Esophagus squamous epithelium (tissue), 5 donors: ENCODE measurements around the gene FRMD4A. TPM values are rescaled to one million over a fixed set of nuclear protein-coding genes. Genes with fewer than 3 reads are reported as not detected.
A peak's percentile ranks its signal among the peaks of the same experiment; 100 is the strongest.

Experiments used
- DNase-seq: peaks from one replicate; lab custom pipeline; 2025; lab: John Stamatoyannopoulos, UW
- H3K27ac ChIP-seq, 4 donors: fragments of 200-600 bp; sonication (generic); one replicate each; pipeline ENCODE4 v1.5.1; 2016 to 2019; ENCODE audit warnings: mild to moderate bottlenecking in 1 of 4
- H3K27me3 ChIP-seq, 4 donors: fragments of 200-600 bp; sonication (generic); 1 replicate in 3 of 4; 2 replicates in 1 of 4; pipeline versions ENCODE4 v1.5.1 to v1.6.0; 2017 to 2021; ENCODE audit warnings: antibody characterized with exemption in 1 of 4
- H3K36me3 ChIP-seq, 3 donors: fragments of 200-600 bp; sonication (generic); one replicate each; pipeline ENCODE4 v1.5.1; 2016 to 2019
- H3K4me1 ChIP-seq, 3 donors: fragments of 200-600 bp; sonication (generic); one replicate each; pipeline ENCODE4 v1.5.1; 2017 to 2019
- H3K4me3 ChIP-seq, 4 donors: fragments of 200-600 bp; sonication (generic); 1 replicate in 3 of 4; 2 replicates in 1 of 4; pipeline ENCODE4 v1.5.1; 2016 to 2019; ENCODE audit warnings: mild to moderate bottlenecking in 2 of 4, moderate library complexity in 1 of 4
- H3K9me3 ChIP-seq, 3 donors: fragments of 200-600 bp; sonication (generic); one replicate each; pipeline ENCODE4 v1.5.1; 2016 to 2019
- POLR2A ChIP-seq, 4 donors: fragments of 450-650 bp; IDR thresholded peaks; one replicate each; pipeline ENCODE4 v1.6.1; 2017; ENCODE audit warnings: antibody characterized with exemption in 4 of 4, mild to moderate bottlenecking in 4 of 4, moderate library complexity in 3 of 4
- WGBS, 2 donors: methylation state at CpG; one replicate each; pipeline ENCODE4 v1.1.5; 2018; 5-methylcytosine and 5-hydroxymethylcytosine counted together
- intact Hi-C: fragments of 100-400 bp; cut with DNase I; formaldehyde crosslinking; loops from one replicate; pipeline ENCODE4 v1.15.0; 2022
- total RNA-seq, 4 donors: library from RNA; depleted of rRNA; stranded (reverse); fragments of >200 nt; gene quantifications; one replicate each; pipeline ENCODE4 v1.1.0, GENCODE V29; 2016
- TF ChIP-seq, protein P1 (sequence below), 6 experiments: fragments of 450-650 bp in 4 of 6; fragments of 200-600 bp in 2 of 6; sonication (generic) in 2 of 6; IDR thresholded peaks; one replicate each; pipeline ENCODE4 v1.5.1; 2016 to 2019; ENCODE audit warnings: antibody characterized with exemption in 6 of 6, mild to moderate bottlenecking in 4 of 6, moderate library complexity in 4 of 6
- donor health status: DM: yes; HTN: yes; CAD: no.

The FRMD4A gene
- total RNA-seq, 4 donors from 2014 or later, result 7.3 to 15.3 (median 8.6) TPM

DNA sequence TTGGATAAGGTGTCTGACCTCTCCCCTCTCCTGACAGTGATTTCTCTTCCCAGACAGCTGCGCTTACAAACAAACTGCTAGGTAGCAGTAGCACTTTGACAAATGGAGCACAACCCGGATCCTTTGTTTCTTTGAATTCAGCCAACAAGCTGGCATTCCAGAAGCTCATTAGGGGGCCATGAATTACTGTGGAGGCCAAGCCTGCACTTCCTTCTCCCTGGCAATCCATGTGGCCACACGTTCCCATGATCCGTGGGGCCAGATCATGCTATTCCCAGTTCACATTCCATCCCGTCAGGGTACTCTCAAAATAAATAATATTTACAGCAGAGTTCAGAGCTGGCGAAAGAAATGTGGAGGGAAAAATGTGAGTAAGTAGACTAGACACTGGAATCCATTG lies 571.6 kb downstream of the FRMD4A start:
- Histone ChIP-seq H3K4me1 (peaks cover 0 to 22% (median 11%) of the 10 kb centered on the region in 3 donors), H3K27me3 (no peaks in the 10 kb centered on the region), H3K27ac (no peak overlapping the region), H3K9me3 (no peaks in the 10 kb centered on the region), H3K36me3 (no peaks in the 10 kb centered on the region), H3K4me3 (no peak overlapping the region)
- no peak for DNase-seq
- intact Hi-C loops, result no loop called here
- WGBS, 2 donors, result 82 to 89% methylated on average over 6 of the region's 6 CpGs
- TF ChIP-seq POLR2A (IDR thresholded peaks at IDR 0.05), result no peak
- TF ChIP-seq, protein P1, sequence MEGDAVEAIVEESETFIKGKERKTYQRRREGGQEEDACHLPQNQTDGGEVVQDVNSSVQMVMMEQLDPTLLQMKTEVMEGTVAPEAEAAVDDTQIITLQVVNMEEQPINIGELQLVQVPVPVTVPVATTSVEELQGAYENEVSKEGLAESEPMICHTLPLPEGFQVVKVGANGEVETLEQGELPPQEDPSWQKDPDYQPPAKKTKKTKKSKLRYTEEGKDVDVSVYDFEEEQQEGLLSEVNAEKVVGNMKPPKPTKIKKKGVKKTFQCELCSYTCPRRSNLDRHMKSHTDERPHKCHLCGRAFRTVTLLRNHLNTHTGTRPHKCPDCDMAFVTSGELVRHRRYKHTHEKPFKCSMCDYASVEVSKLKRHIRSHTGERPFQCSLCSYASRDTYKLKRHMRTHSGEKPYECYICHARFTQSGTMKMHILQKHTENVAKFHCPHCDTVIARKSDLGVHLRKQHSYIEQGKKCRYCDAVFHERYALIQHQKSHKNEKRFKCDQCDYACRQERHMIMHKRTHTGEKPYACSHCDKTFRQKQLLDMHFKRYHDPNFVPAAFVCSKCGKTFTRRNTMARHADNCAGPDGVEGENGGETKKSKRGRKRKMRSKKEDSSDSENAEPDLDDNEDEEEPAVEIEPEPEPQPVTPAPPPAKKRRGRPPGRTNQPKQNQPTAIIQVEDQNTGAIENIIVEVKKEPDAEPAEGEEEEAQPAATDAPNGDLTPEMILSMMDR (IDR thresholded peaks at IDR 0.05), result no peak

DNA sequence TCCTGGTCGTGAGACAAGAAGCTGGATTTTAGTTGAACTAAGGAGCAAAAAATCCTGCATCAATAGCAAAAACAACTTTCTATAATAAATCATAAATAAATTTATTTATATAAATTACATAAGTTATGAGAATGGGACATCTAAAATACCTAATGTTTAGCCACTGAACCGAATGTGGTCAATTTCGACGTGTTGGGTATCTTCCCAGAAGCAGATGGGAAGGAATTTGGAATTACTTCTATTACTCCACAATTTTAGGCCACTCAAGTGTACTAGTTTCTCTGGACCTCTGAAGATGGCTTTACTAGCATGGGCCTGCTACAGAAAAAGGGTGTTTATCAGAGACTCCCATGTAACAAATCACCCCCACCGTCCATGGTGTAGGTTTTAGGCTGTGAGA lies 572.0 kb downstream of the FRMD4A start:
- no peak overlapping the region for H3K27ac ChIP-seq
- DNase-seq, result no peak
- H3K27me3 ChIP-seq, result no peaks in the 10 kb centered on the region
- TF ChIP-seq, protein P1 (IDR thresholded peaks at IDR 0.05), result no peak
- TF ChIP-seq POLR2A (IDR thresholded peaks at IDR 0.05), result no peak
- WGBS, 2 donors, result 79% methylated on average over 5 of the region's 5 CpGs
- peaks cover 0 to 22% (median 11%) of the 10 kb centered on the region in 3 donors for H3K4me1 ChIP-seq
- intact Hi-C loops, result no loop called here
- H3K9me3 ChIP-seq, result no peaks in the 10 kb centered on the region
- H3K4me3 ChIP-seq, result no peak overlapping the region
- H3K36me3 ChIP-seq, result no peaks in the 10 kb centered on the region

DNA sequence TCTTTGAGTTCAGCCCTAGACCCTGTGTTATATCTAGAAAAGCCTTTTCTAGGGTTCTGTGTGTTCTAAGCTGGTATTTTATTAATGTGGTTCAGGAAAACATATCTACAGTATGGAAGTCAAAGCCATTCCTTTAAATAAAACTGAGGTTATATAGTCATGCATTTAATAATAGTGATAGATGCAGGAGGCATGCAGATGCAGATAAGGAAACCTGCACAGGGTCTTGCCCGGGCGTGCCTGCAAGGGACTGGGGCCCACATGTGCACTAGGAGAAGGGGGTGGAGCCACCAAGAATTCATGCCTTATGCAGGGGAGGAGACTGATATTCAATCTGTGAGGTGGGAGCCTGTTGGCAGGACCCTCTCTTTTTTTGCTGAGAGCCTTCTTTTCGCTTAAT lies 572.4 kb downstream of the FRMD4A start:
- DNase-seq, result no peak
- Histone ChIP-seq H3K4me3 (no peak overlapping the region), H3K9me3 (no peaks in the 10 kb centered on the region), H3K27ac (peak overlapping the region in 3 of 4 donors; percentile 38 to 46 (median 43)), H3K4me1 (peaks cover 0 to 22% (median 11%) of the 10 kb centered on the region in 3 donors), H3K27me3 (no peaks in the 10 kb centered on the region), H3K36me3 (no peaks in the 10 kb centered on the region)
- WGBS, 2 donors, result 46 to 65% methylated on average over 3 of the region's 3 CpGs
- intact Hi-C loops, result no loop called here
- no peak for TF ChIP-seq POLR2A (IDR thresholded peaks at IDR 0.05)
- TF ChIP-seq, protein P1 (IDR thresholded peaks at IDR 0.05), result no peak

DNA sequence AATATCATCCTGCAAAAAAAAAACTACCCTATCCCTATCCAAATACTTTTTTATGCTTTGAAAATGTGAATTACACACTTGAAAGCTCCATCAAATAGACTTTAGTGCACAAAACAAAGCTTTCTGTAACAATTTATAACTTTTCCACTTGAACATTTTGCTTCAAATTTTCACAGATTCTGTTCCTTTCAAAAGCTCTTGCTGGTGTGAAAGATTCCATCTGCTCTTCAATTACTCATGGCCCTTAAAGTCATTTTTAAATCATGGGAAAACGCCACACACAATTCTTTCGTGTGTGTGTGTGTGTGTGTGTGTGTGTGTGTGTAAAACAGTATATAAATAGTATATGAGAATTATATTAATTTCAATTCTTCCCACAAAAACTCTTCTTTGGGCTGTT lies 576.4 kb downstream of the FRMD4A start:
- Histone ChIP-seq H3K4me1 (peaks cover 4 to 33% (median 11%) of the 10 kb centered on the region in 3 donors), H3K4me3 (no peak overlapping the region), H3K36me3 (no peaks in the 10 kb centered on the region), H3K27me3 (no peaks in the 10 kb centered on the region), H3K27ac (no peak overlapping the region), H3K9me3 (no peaks in the 10 kb centered on the region)
- WGBS, 2 donors, result 83 to 94% methylated on average over 2 of the region's 2 CpGs
- TF ChIP-seq, protein P1 (IDR thresholded peaks at IDR 0.05), result no peak
- no peak for TF ChIP-seq POLR2A (IDR thresholded peaks at IDR 0.05)
- DNase-seq, result no peak
- intact Hi-C loops, result no loop called here

DNA sequence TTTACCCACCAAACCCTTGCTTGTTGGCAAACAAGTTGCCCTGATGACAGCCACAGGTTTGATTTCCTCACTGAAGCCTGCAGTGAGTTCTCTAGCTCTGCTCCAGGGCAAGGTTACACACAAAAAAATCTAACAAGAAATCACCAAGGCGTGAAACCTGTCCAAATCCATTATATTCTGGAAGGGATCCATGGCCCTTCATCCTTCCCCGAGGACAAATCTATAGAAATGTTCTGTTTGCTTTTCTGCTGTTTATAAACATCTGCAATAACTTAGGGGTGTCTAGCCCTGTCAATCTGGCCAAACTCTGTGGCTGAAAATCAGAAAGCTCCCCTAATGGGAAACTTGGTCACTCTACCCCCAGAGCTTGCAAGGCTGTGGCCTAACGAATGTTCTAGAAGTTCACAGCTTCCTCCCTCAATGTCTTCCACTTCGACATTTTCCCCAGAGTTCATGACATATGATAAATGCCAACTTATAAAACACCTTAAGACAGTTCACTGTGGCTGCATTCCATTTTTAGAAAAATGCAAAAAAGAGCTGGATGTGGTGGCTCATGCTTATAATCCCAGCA lies 579.4 kb downstream of the FRMD4A start:
- no peak for DNase-seq
- intact Hi-C loops, result no loop called here
- H3K4me3 ChIP-seq, result no peak overlapping the region
- H3K27me3 ChIP-seq, result no peaks in the 10 kb centered on the region
- no peaks in the 10 kb centered on the region for H3K36me3 ChIP-seq
- TF ChIP-seq POLR2A (IDR thresholded peaks at IDR 0.05), result no peak
- peaks cover 0 to 11% (median 4%) of the 10 kb centered on the region in 3 donors for H3K4me1 ChIP-seq
- H3K27ac ChIP-seq, result no peak overlapping the region
- WGBS, 2 donors, result 40 to 68% methylated on average over 4 of the region's 4 CpGs
- no peaks in the 10 kb centered on the region for H3K9me3 ChIP-seq
